D721Med (cell line): ENCODE results near the gene ZNF724.

Experiments
- DNase-seq: peaks from one replicate; pipeline ENCODE4 v3.0.0; 2011; ENCODE audit warnings: low spot score; ENCODE audit not compliant: insufficient read length
- FAIRE-seq: peaks from 2 replicates; lab custom pipeline; 2011; peaks lifted over from hg19 to GRCh38; lab: Jason Lieb, UNC
- TF ChIP-seq, protein P1 (sequence below): IDR thresholded peaks from 2 replicates; pipeline ENCODE4 v1.5.1; 2012; ENCODE audit warnings: mild to moderate bottlenecking, control low read depth; ENCODE audit not compliant: insufficient read depth; ENCODE audit errors: missing control alignments

Gene ZNF724

DNA sequence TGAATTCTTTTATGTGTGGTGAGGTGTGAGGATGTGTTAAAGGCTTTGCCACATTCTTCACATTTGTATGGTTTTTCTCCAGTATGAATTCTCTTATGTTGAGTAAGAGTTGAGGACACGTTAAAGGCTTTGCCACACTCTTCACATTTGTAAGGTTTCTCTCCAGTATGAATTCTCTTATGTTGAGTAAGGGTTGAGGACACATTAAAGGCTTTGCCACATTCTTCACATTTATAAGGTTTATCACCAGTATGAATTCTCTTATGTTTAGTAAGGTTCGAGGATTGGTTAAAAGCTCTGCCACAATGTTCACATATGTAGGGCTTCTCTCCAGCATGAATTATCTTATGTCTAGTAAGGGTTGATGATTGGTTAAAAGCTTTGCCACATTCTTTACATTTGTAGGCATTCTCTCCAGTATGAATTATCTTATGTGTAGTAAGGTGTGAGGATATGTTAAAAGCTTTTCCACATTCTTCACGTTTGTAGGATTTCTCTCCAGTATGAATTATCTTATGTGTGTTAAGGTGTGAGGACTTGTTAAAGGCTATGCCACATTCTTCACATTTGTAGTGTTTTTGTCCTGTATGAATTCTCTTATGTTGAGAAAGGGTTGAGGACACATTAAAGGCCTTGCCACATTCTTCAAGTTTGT is 27.1 kb downstream of the ZNF724 start:
- TF ChIP-seq, protein P1, sequence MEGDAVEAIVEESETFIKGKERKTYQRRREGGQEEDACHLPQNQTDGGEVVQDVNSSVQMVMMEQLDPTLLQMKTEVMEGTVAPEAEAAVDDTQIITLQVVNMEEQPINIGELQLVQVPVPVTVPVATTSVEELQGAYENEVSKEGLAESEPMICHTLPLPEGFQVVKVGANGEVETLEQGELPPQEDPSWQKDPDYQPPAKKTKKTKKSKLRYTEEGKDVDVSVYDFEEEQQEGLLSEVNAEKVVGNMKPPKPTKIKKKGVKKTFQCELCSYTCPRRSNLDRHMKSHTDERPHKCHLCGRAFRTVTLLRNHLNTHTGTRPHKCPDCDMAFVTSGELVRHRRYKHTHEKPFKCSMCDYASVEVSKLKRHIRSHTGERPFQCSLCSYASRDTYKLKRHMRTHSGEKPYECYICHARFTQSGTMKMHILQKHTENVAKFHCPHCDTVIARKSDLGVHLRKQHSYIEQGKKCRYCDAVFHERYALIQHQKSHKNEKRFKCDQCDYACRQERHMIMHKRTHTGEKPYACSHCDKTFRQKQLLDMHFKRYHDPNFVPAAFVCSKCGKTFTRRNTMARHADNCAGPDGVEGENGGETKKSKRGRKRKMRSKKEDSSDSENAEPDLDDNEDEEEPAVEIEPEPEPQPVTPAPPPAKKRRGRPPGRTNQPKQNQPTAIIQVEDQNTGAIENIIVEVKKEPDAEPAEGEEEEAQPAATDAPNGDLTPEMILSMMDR = no peak
- no peak for DNase-seq
- FAIRE-seq = no peak

DNA sequence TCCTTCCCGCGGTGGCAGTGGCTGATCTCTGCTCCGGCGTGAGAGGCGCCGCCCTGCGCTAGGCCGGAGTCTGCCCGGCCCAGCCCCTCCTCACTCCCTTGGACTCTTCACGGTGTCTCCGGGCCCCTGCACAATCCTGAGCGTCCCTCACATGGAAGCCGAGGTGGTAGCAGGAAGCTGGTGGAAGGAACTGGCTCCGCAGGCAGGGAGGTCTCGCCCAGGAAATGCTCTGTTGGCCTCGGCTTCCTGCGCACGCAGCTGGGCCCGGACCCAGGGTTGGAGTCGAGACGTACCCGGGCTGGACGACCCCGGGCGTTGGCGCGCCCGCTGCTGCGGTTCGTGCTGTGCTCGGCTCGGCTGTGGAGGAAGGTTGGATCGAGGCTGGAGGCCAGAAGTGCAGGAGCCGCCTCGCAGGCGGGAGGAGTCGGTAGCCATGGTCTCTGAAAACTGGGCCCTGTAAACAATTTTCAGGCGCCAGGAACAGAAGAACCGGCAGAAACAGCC is 46.3 kb downstream of the ZNF724 start:
- DNase-seq = no peak
- FAIRE-seq = no peak
- TF ChIP-seq, protein P1 = no peak

DNA sequence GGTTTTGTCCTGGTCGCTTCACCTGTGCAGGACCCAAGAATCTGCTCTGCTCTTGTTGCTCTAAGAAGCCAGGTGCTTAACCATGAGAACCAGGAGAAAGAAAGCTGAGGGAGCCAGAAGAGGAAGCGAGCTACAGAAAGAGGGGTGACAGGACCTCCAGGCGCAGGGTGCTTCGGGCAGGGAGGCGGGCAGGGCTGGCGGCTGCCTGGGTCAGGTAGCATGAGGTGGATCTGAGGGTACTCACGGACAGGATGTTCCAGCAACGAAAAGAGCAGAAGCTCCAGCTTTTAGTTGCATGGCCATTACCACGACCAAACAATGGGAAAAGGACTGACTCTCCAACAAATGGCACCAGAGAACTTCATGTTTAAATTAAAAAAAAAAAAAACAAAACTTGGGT is 59.9 kb downstream of the ZNF724 start:
- DNase-seq = no peak
- TF ChIP-seq, protein P1 = no peak
- no peak for FAIRE-seq

DNA sequence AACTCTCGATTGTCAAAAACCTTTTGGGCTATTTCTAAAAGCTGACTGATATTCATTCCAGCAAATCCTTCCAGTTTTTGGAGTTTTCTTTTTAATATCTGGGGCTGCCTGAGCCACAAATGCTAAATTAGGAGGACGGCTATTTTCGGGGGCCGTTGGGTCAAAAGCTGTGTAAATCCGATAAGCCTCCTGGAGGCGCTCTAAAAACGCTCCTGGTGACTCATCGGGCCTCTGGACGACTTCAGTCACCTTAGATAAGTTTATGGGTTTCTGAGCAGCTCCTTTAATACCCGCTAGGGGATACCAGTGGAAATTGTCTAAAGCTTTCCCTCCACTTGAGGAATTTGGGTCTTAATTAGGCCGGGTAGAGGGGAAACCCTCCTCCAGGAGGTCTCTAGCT is 66.9 kb downstream of the ZNF724 start:
- no peak for DNase-seq
- FAIRE-seq = no peak
- TF ChIP-seq, protein P1 = no peak
